LNCAP (cell line): ENCODE data around the gene PCDHGC3.

ENCODE experiments used
- TF ChIP-seq, protein P1 (sequence below): fragments of 450-650 bp; IDR thresholded peaks from 2 replicates; pipeline ENCODE4 v1.5.1; 2017; ENCODE audit warnings: mild to moderate bottlenecking

The PCDHGC3 gene

DNA sequence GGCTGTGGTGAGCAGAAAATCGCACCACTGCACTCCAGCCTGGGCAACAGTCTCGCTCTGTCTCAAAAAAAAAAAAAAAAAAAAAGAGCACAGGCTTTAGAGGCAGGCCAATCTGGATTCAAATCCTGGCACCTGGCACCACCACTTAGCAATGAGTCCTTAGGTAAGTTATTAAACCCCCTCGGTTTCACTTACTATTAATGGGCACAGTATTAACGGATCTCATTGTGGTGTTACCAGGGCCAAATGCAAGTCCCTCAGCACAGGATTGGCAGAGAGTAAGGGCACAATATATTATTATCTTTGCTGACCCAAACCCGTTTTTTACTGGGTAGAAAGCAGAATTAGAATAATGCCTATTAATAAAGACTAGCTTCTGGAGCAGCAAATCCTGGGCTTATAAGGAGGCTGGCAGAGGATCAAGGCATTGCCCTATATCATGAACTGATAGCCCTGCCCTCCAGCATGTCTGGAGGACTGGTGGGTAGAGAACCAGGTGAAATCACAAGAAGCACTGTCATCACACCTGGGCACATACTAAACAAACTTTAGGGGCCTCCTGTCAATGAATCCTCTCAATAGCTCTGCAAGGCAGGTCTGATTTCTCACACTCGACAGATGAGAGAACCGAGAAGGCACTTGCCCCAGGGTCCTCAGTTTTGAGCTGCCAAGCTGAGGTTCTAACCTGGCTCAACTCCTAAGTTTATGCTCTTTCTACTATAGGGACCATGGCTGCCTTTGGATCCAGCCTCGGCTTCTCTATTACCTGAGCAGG, 30.8 kb downstream of the PCDHGC3 start:
- TF ChIP-seq, protein P1, sequence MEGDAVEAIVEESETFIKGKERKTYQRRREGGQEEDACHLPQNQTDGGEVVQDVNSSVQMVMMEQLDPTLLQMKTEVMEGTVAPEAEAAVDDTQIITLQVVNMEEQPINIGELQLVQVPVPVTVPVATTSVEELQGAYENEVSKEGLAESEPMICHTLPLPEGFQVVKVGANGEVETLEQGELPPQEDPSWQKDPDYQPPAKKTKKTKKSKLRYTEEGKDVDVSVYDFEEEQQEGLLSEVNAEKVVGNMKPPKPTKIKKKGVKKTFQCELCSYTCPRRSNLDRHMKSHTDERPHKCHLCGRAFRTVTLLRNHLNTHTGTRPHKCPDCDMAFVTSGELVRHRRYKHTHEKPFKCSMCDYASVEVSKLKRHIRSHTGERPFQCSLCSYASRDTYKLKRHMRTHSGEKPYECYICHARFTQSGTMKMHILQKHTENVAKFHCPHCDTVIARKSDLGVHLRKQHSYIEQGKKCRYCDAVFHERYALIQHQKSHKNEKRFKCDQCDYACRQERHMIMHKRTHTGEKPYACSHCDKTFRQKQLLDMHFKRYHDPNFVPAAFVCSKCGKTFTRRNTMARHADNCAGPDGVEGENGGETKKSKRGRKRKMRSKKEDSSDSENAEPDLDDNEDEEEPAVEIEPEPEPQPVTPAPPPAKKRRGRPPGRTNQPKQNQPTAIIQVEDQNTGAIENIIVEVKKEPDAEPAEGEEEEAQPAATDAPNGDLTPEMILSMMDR, result no peak

GRCh38 chr5:141507387-141508091, 31.8 kb downstream of the PCDHGC3 start:
- TF ChIP-seq, protein P1, result no peak

GRCh38 chr5:141508440-141508797, 32.7 kb downstream of the PCDHGC3 start:
- TF ChIP-seq, protein P1, result no peak

- TF ChIP-seq, protein P1, result no peak
Observed at GRCh38 chr5:141508798-141509611, 33.2 kb downstream of the PCDHGC3 start.

DNA sequence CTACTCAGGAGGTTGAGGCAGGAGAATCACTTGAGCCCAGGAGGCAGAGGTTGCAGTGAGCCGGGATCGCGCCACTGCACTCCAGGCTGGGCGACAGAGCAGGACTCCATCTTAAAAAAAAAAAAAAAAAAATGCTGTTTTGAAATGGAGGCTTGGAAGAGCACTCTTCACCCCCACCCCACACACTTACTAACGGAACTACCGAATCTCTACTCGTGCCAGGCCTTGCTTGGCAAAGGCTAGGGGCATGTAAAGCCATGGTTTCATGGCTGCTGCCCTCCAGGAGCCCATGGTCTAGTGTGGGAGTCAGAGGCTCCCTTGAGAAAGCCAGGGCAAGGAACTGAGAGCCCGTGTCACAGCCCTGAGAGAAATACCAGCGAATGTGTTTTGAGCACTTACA, 34.4 kb downstream of the PCDHGC3 start:
- TF ChIP-seq, protein P1, result no peak

DNA sequence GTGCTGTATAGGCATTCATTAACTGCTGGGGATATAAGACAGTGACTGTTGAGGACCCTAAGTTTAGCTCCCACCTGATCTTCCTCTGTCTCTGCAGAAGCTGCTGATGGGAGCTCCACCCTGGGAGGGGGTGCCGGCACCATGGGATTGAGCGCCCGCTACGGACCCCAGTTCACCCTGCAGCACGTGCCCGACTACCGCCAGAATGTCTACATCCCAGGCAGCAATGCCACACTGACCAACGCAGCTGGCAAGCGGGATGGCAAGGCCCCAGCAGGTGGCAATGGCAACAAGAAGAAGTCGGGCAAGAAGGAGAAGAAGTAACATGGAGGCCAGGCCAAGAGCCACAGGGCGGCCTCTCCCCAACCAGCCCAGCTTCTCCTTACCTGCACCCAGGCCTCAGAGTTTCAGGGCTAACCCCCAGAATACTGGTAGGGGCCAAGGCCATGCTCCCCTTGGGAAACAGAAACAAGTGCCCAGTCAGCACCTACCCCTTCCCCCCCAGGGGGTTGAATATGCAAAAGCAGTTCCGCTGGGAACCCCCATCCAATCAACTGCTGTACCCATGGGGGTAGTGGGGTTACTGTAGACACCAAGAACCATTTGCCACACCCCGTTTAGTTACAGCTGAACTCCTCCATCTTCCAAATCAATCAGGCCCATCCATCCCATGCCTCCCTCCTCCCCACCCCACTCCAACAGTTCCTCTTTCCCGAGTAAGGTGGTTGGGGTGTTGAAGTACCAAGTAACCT, 35.3 kb downstream of the PCDHGC3 start:
- TF ChIP-seq, protein P1, result no peak

DNA sequence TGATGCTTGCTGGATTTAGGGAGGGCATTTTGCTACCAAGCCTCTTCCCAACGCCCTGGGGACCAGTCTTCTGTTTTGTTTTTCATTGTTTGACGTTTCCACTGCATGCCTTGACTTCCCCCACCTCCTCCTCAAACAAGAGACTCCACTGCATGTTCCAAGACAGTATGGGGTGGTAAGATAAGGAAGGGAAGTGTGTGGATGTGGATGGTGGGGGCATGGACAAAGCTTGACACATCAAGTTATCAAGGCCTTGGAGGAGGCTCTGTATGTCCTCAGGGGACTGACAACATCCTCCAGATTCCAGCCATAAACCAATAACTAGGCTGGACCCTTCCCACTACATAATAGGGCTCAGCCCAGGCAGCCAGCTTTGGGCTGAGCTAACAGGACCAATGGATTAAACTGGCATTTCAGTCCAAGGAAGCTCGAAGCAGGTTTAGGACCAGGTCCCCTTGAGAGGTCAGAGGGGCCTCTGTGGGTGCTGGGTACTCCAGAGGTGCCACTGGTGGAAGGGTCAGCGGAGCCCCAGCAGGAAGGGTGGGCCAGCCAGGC, 36.1 kb downstream of the PCDHGC3 start:
- TF ChIP-seq, protein P1, result no peak
